DMS153 treated with DMSO at 0.1 percent for 48 hours (cell line): ENCODE data around the gene TLE1.
"Not testable (repeated sequence)": the region's sequence is repeated elsewhere in the genome, so short reads cannot be mapped to it uniquely, and the experiment has no call there.

Experiments
- DNase-seq: peaks from one replicate; lab custom pipeline; 2025; ENCODE audit not compliant: unreplicated experiment; lab: John Stamatoyannopoulos, UW

TLE1 gene

DNA sequence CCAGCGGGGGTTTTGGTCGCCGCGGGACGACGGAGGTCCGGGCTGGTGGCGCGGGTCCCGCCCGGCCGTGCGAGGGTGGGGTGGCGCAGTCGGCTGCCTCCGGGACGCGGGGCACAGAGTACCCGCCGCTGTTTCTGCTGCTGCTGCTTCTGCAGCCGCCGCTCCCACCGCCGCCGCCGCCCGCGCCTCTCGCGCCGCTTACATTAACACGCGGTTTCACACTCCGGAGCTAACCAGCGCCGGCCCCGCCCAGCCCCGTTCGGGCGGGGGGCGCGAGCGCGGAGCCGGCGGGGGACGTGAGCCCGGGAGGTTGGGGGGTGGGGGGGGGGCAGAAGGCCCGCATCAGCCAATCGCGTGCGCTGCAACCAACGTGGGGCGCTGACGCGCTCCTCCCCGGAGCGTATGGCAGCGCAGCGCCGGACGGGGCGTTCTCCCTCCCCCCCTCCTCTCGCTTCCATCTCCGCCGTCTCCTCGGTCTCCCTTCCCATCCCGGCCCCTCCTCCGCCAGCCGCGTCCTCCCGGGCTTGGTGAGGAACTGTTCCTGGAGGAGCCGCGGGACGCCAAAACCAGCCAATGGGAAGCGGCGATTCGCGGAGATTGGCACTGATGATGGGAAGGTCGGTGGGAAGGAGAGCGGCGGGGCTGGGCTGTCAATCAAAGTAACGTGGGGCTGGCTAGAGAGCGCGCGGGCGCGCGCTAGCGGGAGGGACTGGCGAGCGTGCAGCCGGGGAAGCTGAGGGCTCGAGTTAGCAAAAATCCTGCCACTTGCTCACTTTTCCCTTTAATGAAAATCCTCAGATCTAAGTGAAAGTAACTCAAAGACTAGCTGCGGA lies at the start of gene TLE1:
TSS of gene TLE1 (minus strand) at position 205 of the 833 bp plus-strand sequence. CDS start 1,307 bp downstream, outside the sequence.
- DNase-seq = peak; percentile 97

DNA sequence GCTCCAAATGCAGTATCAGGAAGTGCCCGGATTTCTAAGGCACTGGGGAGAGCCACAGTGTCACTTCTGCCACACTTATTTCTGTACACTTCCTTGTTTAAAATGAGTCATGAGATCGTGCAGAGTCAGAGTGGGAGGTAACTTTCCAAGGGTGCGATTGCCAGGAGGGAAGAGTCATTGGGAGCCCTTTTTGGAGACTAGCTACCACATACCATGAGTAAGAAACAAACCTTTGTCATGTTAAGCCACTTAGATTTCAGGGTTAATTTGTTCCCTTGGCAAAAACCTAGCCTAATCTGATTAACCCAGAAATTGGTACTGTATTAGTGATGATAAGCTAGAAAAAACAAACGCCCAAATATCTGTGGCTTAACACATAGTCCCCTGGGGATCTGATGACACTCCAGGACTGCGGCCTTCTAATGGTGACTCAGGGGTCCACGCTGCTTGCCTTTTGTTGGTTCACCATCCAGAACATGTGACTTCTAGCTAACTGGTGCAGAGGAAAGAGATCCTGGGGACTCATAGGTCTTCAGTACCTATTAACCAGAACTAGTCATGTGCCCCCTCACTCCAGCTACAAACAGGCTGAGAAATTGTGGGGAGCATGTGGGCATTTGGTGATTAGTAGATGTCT lies 48.6 kb upstream of the TLE1 start:
- DNase-seq = no peak

DNA sequence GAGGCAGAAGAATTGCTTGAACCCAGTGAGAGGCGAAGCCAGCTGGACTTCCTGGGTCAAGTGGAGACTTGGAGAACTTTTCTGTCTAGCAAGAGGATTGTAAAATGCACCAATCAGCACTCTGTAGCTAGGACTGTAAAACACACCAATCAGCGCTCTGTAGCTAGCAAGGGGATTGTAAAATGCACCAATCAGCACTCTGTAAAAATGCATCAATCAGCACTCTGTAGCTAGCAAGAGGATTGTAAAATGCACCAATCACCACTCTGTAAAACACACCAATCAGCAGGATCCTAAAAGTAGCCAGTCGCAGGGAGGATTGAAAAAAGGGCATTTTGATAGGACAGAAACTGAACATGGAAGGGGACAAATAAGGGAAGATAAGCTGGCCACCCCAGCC lies 41.2 kb upstream of the TLE1 start:
- not testable (repeated sequence) for DNase-seq

DNA sequence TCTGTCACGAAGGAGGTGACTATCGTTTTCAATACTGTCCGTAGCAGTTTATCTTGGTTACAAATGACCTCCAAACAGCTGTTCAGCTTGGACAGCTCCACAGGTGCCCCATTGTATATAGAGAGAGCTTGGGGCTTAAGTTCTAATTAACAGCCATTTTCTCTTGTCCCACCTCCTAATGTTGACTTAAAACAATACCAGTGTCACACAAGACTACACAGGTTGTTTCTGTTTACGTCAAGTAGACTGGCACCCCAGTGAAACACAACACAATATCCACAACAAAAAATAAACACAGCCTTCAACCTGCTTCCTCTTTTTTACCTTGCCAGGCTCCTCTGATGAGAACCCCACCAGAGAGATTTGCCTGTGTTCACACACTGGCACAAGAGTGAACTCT lies 39.8 kb upstream of the TLE1 start:
- DNase-seq = no peak

DNA sequence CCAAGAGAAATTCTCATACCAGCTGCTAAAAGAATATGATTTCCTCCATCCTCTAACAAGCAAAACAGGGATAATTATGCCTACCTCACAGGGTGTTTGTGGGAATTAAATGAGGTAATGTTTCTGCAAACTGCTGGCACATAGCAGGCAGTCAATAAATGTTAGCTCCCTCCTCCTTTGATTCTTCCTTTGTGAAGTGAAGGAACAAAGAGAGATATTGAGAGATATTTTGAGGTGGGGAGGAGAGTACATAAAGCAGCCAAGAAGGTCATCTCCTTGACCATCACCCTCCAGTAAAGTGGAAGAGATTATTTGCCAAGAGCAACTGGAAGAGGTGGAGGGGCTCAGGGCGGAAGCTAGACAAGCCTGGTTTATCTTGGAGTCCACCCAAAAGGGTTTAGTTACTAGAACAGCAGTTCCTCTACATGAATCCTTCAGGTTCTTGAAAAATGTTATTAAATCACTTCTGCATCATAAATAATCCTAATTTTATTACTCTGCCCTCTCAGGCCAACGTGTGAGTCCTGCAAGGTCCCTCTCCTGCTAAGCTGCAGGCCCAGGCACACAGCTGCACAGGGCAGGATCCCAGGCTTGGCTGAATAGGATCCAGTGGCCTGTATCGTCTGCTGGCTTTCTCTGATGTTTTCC lies 35.0 kb upstream of the TLE1 start:
- DNase-seq = no peak

DNA sequence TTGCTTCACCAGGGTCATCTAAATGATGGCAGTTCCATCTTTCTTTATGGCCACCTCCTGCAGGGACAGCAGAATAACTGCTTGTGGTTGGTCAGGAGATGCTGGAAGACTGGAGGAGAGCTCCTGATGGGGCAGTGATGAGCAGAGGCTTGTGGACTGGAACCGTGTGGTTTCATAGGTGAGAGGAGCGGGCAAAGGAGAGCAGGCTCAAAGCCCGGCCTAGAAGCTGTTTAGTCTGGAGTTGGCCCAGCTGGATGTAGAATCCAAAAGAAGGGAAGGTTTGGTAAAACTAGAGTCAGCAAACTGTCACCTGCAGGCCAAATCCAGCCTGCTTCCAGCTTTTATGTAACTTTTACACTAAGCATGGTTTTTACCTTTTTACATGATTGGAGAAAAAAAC lies 32.9 kb upstream of the TLE1 start:
- no peak for DNase-seq

DNA sequence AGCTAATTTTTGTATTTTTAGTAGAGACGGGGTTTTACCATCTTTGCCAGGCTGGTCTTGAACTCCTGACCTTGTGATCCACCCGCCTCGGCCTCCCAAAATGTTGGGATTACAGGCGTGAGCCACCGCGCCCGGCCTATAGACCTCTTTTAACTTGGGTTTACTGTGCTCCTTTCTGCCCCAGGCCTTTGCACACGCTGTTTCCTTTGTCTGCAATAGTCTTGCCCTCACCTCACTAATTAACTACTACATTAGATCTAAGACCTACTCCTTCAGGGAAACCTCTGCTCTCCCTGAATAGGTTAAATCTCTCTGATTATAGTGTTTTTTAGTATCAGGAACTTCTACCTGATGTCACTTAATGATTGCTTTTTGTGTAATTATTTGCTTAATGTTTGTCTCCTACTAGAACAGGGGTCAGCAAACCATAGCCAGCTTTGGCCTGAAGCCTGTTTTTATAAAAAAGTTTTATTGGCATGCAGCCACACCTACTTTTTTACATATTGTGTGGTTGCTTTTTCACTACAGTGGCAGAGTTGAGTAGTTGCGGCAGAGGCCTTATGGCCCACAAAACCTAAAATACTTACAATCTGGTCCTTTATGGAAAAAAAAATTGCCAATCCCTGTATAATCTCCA lies 31.2 kb upstream of the TLE1 start:
- no peak for DNase-seq

DNA sequence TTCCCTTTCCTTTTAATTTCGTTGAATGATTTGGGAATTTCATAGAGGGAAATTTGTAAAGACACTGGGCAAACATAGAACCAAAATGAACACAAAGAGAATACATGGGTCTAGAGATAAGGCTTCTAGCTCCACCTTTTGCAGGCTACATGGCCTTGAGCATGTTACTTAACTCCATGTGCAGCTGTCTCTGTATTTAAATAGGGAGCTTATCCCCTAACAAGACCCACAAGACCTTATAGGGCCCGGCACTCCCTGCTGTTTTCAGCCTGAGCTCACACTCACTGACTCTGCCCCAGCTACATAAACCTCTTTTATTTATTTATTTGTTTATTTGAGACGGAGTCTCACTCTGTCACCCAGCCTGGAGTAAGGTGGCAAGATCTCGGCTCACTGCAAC lies 30.6 kb upstream of the TLE1 start:
- no peak for DNase-seq

DNA sequence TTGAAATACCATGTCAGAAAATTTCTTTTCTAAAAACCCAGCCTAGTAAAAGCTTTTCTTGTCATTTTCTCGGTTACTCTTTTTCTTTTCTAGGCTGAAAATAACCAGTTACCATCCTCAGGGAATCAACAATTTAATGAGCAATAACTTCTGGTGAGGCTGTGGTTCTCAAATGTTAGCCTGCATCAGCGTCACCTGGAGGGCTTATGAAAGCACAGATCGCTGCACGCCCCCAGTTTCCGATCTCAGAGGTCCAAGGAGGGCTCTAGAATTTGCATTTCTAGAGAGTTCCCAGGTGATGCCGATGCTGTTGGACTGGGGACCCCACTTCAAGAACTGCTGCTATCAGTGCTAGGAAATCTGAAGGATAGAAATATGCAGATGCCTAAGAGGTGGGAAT lies 28.9 kb upstream of the TLE1 start:
- DNase-seq = no peak

DNA sequence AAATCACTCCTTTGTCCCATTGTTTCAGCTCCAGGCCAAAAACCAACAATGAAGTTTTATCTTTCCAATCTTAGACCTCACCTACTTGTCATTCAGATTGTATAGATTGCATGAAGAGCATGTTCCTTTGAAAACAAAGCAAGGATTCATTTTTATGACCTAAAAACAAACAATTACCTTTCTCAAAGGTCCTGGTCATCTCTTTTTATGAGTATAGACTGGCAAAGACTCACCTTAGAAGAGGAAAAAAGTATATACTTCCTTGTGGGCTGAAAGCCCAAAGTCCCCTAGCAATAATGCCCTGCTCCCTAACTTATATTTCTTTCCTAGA lies 28.4 kb upstream of the TLE1 start:
- DNase-seq = no peak

DNA sequence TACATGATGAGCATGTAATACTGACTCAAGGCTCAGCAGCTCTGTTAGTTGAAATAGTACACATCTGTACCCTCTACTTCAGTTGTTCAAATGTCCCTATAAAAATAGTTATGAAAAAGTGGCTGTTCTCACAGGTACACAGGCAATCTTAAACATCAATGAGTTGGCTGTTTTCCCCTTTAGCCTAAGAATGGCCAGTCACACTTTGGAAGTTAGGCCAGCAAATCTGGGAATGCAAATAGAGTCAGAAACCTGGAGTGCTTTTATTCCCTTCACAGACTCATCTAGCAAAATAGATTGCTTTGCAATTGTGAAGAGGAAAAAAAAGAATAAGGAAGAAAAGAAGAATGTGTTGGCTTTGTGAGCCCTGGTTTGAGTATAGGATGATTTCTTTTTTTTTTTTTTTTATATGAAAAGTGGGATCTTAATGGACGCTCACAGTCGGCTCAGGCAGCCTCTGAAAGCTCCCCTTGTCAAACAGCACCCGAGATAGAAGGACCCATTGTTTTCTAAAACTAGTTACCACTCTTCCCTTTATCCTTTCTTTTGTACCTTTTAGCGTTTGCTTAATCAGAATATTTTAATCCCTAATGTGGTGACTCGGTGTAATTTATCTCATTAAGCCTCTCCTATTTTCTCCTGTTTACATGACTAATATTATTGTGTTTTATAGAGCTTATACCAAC lies 27.9 kb upstream of the TLE1 start:
- no peak for DNase-seq

DNA sequence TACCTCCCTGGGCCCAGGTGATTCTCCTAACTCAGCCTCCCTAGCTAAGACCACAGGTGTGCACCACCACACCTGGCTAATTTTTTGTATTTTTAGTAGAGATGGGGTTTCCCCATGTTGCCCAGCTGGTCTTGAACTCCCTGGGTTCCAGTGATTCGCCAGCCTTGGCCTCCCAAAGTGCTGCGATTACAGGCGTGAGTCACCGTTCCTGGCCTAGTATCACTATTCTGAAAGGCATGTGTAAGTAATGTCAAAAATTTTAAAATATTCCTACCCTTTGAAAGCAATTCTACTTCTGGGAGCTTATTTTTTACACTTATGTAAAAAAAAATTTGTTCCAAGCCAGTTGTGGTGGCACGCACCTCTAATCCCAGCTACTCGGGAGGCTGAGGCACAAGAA lies 27.1 kb upstream of the TLE1 start:
- no peak for DNase-seq

DNA sequence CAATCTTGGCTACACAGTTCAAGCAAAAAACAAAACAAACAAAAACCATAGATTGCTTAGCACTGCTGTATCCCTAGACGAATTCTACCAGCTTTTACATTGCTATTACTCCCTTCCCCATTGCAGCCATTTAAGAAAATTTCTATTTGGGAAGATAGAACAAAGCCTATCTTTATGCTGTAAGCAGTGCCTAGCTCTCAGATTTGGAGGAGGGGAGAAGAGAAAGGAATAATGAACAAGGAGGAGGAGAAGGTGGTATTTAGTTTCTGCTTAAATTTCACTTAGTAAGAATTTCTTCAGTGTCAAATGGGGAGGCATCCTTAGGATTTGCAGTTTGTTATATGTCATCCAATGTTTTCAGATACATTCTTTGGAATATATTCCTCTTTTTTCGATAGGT lies 16.2 kb upstream of the TLE1 start:
- DNase-seq = no peak

DNA sequence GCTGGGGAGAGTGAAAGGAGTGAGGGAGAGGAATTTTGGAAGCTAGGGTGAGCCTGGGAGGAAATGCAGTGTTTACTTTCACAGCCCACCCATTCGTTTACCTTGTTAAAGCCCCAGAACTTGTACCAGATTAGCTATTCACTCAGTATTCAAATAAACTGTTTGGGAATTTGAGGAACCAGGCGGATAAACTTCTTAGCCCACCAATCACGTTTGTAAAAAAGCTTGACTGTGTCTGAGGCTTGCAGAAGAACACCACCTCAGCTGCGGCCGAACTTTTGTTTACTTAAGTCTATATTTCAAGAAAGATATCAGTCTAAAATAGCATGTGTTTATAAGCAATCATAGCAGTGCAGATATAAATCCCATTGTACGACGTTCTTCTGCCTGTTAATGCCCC lies 5.2 kb upstream of the TLE1 start:
- no peak for DNase-seq

DNA sequence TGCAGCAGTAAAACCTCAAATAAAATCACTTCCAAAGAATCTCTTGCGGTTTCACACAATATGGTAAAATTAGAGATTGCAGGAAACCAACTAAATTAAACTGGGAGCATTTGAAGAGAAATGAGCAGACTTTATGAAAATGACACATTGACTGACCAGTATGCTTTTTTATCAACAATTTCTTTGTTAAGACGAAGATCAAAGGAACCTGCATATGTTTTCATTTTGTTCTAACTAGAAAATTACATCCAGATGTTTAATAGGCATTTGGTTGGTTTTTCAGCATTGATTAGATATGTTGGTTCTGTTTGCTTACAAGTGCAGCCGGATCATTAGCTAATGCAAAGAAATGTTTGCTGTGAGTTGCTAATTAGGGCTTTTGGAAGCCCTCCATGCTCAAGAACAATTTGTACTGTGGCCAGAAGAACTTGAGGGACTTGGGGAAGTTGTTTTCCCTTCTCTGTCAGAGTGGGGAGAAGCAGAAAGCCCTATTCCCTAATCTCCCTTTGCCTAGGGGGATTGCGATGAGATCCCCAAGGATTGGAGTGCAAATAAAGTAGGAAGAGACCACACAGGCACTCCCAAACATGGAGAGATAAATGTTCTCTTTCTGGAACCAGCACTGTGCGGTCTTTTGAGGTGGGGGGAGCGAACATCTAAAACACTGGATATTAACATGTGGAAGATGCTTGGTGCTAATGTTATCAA lies 4.5 kb upstream of the TLE1 start:
- no peak for DNase-seq

DNA sequence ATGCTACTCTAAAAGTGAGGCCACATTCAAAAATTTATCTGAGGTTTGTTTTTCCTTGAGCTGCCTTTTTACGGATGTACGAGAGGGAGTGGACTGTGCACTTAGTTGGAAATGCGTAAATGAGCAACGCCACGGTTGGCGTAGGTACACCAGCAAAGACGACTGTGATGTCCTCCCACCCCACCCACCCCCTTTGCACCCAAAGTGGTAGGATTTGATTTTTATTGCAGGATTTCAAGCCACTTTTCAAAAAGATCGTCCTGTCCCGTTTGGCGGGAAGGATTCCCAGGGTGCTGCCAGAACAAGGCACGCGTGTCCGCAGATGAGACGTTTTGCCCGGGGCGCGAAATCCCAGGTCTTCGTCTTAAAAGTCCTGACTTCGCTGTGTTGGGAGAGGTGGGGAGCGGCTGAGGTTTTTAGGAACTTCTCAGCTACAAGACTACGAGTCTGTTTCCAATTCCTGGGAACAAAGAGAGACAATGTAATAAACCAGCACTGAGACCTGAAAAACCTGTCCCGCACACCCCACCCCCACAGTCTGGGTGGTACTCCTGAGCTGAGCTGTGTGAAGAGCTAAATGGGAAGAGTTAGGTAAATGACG lies 1.0 kb upstream of the TLE1 start:
- peak; percentile 42 for DNase-seq

DNA sequence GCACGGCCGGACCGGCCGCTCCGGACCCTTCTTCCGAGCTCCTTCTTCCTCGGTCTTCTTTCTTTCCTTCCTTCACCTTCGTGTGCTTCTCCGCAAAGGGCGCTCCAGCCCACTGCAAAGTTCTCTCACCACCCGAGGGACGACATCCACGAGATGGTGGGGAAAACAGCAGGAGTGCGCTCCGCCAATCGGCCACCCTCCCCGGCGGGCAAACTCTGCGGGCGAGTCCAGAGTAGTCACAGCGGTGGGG lies 329 bp downstream of the TLE1 start:
- not testable (repeated sequence) for DNase-seq

DNA sequence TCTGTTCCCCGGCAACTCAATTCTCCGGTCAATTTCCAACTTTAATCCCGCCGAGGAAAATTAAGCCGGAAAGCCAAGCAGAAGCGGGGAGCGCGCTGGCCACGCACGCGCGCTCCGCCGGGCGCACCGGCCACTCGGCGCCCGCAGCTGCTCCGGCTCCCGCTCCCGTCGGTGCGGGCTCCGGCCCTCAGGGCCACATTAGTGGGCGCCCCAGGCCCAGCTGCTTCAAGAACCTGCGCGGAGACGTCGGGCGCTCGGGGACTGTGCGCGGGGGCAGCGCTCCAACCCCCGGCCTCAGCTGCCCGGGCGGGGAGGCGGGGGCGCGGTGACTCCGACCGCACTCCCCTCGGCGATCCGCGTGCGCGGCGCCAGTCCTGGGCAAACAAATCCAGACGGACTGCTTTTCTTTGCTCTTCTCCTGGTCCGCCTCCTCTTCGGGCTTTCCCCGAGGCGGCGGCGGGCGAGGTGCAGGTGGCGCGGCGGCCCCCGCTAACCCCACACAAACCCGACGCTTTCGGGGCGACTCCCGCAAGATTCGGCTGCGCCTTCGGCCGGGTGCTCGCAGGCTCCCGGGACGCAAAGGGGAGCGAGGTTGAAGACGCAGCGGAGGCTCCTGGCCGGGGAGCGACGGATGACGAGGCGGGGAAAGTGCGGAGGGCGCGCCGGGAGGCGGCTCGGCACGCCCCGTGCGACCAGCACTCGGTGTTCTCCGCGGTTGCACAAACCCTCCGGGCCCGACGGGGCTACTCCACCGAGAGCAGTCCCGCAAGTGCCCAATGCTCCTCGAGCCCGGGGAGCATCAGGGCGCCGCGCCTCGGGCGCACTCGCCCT lies 870 bp downstream of the TLE1 start:
- not testable (repeated sequence) for DNase-seq

DNA sequence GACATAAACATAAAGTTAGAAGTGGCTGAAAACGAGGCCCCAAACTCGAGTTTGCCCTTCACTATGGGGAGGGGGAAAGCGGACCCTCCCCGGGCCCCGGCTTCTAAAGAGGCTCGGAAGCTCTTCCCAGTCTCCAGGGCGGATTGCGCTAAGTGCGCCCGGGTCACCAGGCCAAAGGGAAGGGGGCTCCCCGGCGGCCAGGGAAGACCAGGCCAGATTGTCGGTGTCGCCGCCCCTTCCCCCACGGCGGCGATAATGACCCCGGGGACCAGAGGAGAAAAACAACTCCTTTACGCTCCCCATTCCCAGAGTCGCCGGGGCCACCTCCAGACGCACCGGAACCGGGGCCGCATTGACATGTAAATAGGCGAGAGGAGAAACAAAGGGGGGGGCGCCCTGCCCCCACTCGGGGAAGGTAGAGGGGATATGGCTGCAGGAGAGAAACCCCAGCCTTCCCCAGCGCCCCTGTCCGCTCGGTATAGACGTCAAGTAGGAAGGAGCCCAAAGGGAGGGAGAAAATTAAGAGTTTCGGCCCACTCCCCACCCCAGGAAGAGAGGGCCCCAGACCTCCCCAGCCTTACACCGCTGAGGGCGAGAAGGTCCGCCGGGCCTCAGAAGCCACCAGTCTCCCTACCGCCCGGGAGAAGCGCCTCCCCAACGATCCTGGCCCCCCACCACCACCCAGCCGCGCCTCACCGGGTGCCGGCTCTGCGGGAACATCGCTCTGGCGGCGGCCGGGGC lies 1.7 kb downstream of the TLE1 start:
- peak; percentile 63 for DNase-seq
